HFFc6 (cell line): ENCODE measurements around the gene SRPK1. TPM values are rescaled to one million over a fixed set of nuclear protein-coding genes. Genes with fewer than 3 reads are reported as not detected.

Experiments used
- DNase-seq: peaks from one replicate; pipeline ENCODE4 v3.0.0-alpha.2; 2018
- H3K27ac Mint-ChIP-seq: 2 replicates; pipeline ENCODE4 v1.8.0; 2020; ENCODE audit warnings: mild to moderate bottlenecking, mixed read lengths
- H3K27me3 Mint-ChIP-seq: 2 replicates; pipeline ENCODE4 v1.8.0; 2021; ENCODE audit warnings: mild to moderate bottlenecking, moderate library complexity, mixed read lengths; ENCODE audit not compliant: insufficient read depth
- H3K36me3 Mint-ChIP-seq: 2 replicates; pipeline ENCODE4 v1.8.0; 2021; ENCODE audit warnings: low read depth, mixed read lengths
- H3K4me1 Mint-ChIP-seq: 2 replicates; pipeline ENCODE4 v1.8.0; 2020; ENCODE audit warnings: low read depth, mixed read lengths
- H3K4me3 Mint-ChIP-seq: 2 replicates; pipeline ENCODE4 v1.8.0; 2020; ENCODE audit warnings: mild to moderate bottlenecking, moderate library complexity, mixed read lengths
- H3K9me3 Mint-ChIP-seq: 2 replicates; pipeline ENCODE4 v1.8.0; 2020; ENCODE audit warnings: mild to moderate bottlenecking, mixed read lengths
- CTCF ChIP-seq: fragments of 200-600 bp; sonication (generic); IDR thresholded peaks from 2 replicates; pipeline ENCODE4 v1.5.0; 2021; ENCODE audit warnings: antibody characterized with exemption, mild to moderate bottlenecking
- total RNA-seq, 6 experiments: library from RNA; stranded (reverse); fragmentation: NEBNext Ultra II Directional; extraction: Animal tissue kit (Norgen Biotek cat#: 25700); gene quantifications; 2 replicates in 1 of 6; 3 replicates in 5 of 6; pipeline ENCODE4 v1.2.3, GENCODE V29; 2021

The SRPK1 gene
- total RNA-seq, 6 experiments from 2014 or later, result 45.9 to 55.2 (median 48.3) TPM

- no peak for TF ChIP-seq CTCF
- Mint-ChIP-seq H3K4me3 (no peak overlapping the region), H3K36me3 (peaks cover 38% of the 10 kb centered on the region), H3K27me3 (no peaks in the 10 kb centered on the region), H3K4me1 (peaks cover 7% of the 10 kb centered on the region), H3K27ac (no peak overlapping the region), H3K9me3 (no peaks in the 10 kb centered on the region)
- DNase-seq, result no peak
These were observed 64.6 kb downstream of the SRPK1 start for GRCh38 chr6:35856250-35856649.

- H3K9me3 Mint-ChIP-seq, result no peaks in the 10 kb centered on the region
- DNase-seq, result no peak
- H3K36me3 Mint-ChIP-seq, result peaks cover 48% of the 10 kb centered on the region
- TF ChIP-seq CTCF, result no peak
- H3K4me1 Mint-ChIP-seq, result peaks cover 4% of the 10 kb centered on the region
- H3K27ac Mint-ChIP-seq, result no peak overlapping the region
- no peak overlapping the region for H3K4me3 Mint-ChIP-seq
- H3K27me3 Mint-ChIP-seq, result no peaks in the 10 kb centered on the region
These were observed 67.9 kb downstream of the SRPK1 start for GRCh38 chr6:35852994-35853393.

- H3K27me3 Mint-ChIP-seq, result no peaks in the 10 kb centered on the region
- no peaks in the 10 kb centered on the region for H3K9me3 Mint-ChIP-seq
- DNase-seq, result no peak
- H3K36me3 Mint-ChIP-seq, result peaks cover 42% of the 10 kb centered on the region
- no peak overlapping the region for H3K27ac Mint-ChIP-seq
- no peak for TF ChIP-seq CTCF
- H3K4me3 Mint-ChIP-seq, result no peak overlapping the region
- H3K4me1 Mint-ChIP-seq, result no peaks in the 10 kb centered on the region
These were observed 70.7 kb downstream of the SRPK1 start for GRCh38 chr6:35850208-35850607.

GRCh38 chr6:35844290-35844689 lies 76.6 kb downstream of the SRPK1 start:
- peaks cover 25% of the 10 kb centered on the region for H3K36me3 Mint-ChIP-seq
- no peak for DNase-seq
- TF ChIP-seq CTCF, result no peak
- H3K4me3 Mint-ChIP-seq, result no peak overlapping the region
- no peaks in the 10 kb centered on the region for H3K9me3 Mint-ChIP-seq
- H3K4me1 Mint-ChIP-seq, result no peaks in the 10 kb centered on the region
- peaks cover 2% of the 10 kb centered on the region; the same call in 1 of the 2 replicates for H3K27me3 Mint-ChIP-seq
- no peak overlapping the region for H3K27ac Mint-ChIP-seq

- no peak for TF ChIP-seq CTCF
- H3K36me3 Mint-ChIP-seq, result peaks cover 21% of the 10 kb centered on the region
- no peak overlapping the region for H3K27ac Mint-ChIP-seq
- no peaks in the 10 kb centered on the region for H3K4me1 Mint-ChIP-seq
- peaks cover 2% of the 10 kb centered on the region; the same call in 1 of the 2 replicates for H3K27me3 Mint-ChIP-seq
- H3K9me3 Mint-ChIP-seq, result no peaks in the 10 kb centered on the region
- DNase-seq, result no peak
- no peak overlapping the region for H3K4me3 Mint-ChIP-seq
These were observed 78.5 kb downstream of the SRPK1 start for GRCh38 chr6:35842381-35842780.

GRCh38 chr6:35839019-35839418 lies 81.9 kb downstream of the SRPK1 start:
- Mint-ChIP-seq H3K36me3 (peaks cover 32% of the 10 kb centered on the region), H3K27ac (no peak overlapping the region), H3K4me1 (no peaks in the 10 kb centered on the region), H3K9me3 (no peaks in the 10 kb centered on the region), H3K27me3 (peaks cover 4% of the 10 kb centered on the region), H3K4me3 (no peak overlapping the region)
- no peak for TF ChIP-seq CTCF
- DNase-seq, result no peak
